Left lung (tissue), 10 donors: ENCODE data around the gene CHAD. TPM values are rescaled to one million over a fixed set of nuclear protein-coding genes. Genes with fewer than 3 reads are reported as not detected.
A peak's percentile ranks its signal among the peaks of the same experiment; 100 is the strongest.

ENCODE experiments used
- ATAC-seq: fragments of 200-7000 bp; cut with Tn5 transposase; one replicate; pipeline ENCODE4 v1.9.1; 2020; ENCODE audit warnings: moderate library complexity
- DNase-seq, 4 donors: peaks; one replicate each; pipeline ENCODE4 v3.0.0-alpha.2; 2013 to 2020
- H3K27ac ChIP-seq, 2 donors: fragments of 200-600 bp; sonication (generic) in 1 of 2; one replicate each; pipeline versions ENCODE4 v1.5.0 to v1.8.0; 2020 to 2021
- H3K27me3 ChIP-seq, 2 donors: fragments of 200-600 bp; sonication (generic) in 1 of 2; one replicate each; pipeline versions ENCODE4 v1.5.0 to v1.8.0; 2020 to 2021
- H3K36me3 ChIP-seq, 2 donors: fragments of 200-600 bp; sonication (generic) in 1 of 2; one replicate each; pipeline versions ENCODE4 v1.5.0 to v1.8.0; 2020 to 2021
- H3K4me1 ChIP-seq, 2 donors: fragments of 200-600 bp; one replicate each; pipeline ENCODE4 v1.8.0; 2021
- H3K4me3 ChIP-seq, 2 donors: fragments of 200-600 bp; sonication (generic) in 1 of 2; one replicate each; pipeline versions ENCODE4 v1.5.0 to v1.8.0; 2020 to 2021; ENCODE audit warnings: mild to moderate bottlenecking in 1 of 2
- H3K9me3 ChIP-seq, 2 donors: fragments of 200-600 bp; sonication (generic) in 1 of 2; one replicate each; pipeline versions ENCODE4 v1.5.0 to v1.8.0; 2020 to 2021
- intact Hi-C, 2 donors: fragments of 100-400 bp; cut with DNase I; formaldehyde crosslinking; loops; one replicate each; pipeline versions ENCODE4 v1.11.2 to v1.14.2; 2022
- polyA plus RNA-seq, 6 donors: library from polyadenylated mRNA; unstranded; fragments of 120-200 nt; gene quantifications; one replicate each; pipeline ENCODE4 v1.2.1, GENCODE V29; 2013; ENCODE audit not compliant: insufficient read length in 6 of 6
- total RNA-seq, 2 donors: library from RNA; stranded (reverse); fragmentation: NEBNext Ultra II Directional; extraction: Animal tissue kit (Norgen Biotek cat#: 25700); gene quantifications; one replicate each; pipeline ENCODE4 v1.2.1, GENCODE V29; 2021
- TF ChIP-seq, protein P1 (sequence below), 2 donors: fragments of 200-600 bp; sonication (generic) in 1 of 2; IDR thresholded peaks; one replicate each; pipeline versions ENCODE4 v1.5.0 to v1.8.0; 2021; ENCODE audit warnings: antibody characterized with exemption in 2 of 2
- donor health status: DM: no; HTN: yes; CAD: no.
- donor health status: DM: no; HTN: no; CAD: no.

The CHAD gene
- total and polyA plus RNA-seq, 8 donors, result 0.17 to 9.8 (median 5.2) TPM

DNA sequence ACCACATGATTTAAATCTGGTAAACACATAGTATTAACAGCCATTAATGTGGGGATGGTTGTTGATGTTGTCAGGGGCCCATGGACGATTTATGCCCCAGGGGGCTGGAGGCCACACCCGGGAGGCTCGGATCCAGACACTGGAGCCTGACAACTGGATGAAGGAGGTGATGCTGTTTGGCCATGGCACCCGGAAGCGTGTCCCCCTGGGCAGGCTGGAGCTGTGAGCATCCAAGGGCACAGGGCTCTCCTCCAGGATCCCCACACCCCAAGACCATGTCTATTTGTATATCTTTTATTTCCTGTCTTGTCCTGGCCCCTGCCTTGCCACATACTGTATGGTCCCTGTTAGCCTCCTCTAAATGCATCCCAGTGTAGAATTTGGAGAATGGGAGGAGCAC lies 14.6 kb upstream of the CHAD start:
- ATAC-seq (no peak), DNase-seq (peak in 1 of 4 donors; percentile 44)
- H3K4me3 ChIP-seq, result no peak overlapping the region
- intact Hi-C loops, result no loop called here
- no peak overlapping the region for H3K27ac ChIP-seq
- H3K9me3 ChIP-seq, result no peaks in the 10 kb centered on the region
- TF ChIP-seq, protein P1, sequence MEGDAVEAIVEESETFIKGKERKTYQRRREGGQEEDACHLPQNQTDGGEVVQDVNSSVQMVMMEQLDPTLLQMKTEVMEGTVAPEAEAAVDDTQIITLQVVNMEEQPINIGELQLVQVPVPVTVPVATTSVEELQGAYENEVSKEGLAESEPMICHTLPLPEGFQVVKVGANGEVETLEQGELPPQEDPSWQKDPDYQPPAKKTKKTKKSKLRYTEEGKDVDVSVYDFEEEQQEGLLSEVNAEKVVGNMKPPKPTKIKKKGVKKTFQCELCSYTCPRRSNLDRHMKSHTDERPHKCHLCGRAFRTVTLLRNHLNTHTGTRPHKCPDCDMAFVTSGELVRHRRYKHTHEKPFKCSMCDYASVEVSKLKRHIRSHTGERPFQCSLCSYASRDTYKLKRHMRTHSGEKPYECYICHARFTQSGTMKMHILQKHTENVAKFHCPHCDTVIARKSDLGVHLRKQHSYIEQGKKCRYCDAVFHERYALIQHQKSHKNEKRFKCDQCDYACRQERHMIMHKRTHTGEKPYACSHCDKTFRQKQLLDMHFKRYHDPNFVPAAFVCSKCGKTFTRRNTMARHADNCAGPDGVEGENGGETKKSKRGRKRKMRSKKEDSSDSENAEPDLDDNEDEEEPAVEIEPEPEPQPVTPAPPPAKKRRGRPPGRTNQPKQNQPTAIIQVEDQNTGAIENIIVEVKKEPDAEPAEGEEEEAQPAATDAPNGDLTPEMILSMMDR (IDR thresholded peaks at IDR 0.05), result no peak
- peaks cover 0 to 46% of the 10 kb centered on the region in 2 donors for H3K36me3 ChIP-seq
- H3K27me3 ChIP-seq, result no peaks in the 10 kb centered on the region
- peaks cover 4 to 40% of the 10 kb centered on the region in 2 donors for H3K4me1 ChIP-seq

DNA sequence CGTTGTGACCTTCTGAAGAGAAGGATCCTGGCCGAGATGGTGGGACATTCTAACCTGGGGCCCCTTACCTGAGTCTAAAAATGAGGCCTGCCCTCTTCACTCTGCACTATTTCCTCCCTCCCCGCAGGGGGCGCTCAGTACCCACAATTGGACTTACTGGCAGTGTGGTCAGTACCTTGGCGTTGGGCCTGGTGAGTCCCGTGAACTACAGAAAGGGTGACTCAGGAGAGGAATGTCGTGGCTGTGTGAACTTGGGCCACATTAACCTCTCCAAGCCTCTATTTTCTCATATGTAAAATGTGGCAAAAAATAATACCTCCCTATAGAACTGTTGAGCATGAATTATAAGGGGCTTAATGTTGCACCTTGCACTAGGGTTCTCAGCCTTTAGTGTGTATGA lies 13.8 kb upstream of the CHAD start:
- ATAC-seq (peak; percentile 74), DNase-seq (peak; percentile 61 to 92 (median 89))
- Histone ChIP-seq H3K9me3 (no peaks in the 10 kb centered on the region), H3K36me3 (peaks cover 0 to 41% of the 10 kb centered on the region in 2 donors), H3K4me1 (peaks cover 7 to 46% of the 10 kb centered on the region in 2 donors), H3K4me3 (no peak overlapping the region), H3K27ac (peak overlapping the region; percentile 24 to 69), H3K27me3 (no peaks in the 10 kb centered on the region)
- intact Hi-C loops, result no loop called here
- TF ChIP-seq, protein P1 (IDR thresholded peaks at IDR 0.05), result peak; percentile 74 to 78

DNA sequence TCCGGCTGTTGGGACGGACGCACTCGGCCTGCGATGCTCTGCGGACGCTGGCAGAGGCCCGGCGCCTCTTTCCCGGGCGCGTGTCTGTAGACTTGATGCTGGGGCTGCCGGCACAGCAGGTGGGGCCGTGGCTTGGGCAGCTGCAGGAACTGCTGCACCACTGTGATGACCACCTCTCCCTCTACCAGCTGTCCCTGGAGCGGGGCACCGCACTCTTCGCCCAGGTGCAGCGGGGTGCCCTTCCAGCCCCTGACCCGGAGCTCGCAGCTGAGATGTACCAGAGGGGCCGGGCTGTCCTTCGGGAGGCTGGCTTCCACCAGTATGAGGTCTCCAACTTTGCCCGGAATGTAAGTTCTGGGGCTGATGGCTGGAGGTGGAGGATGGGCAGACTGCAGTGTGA lies 13.4 kb upstream of the CHAD start:
- ATAC-seq (no peak), DNase-seq (peak in 1 of 4 donors; percentile 80)
- Histone ChIP-seq H3K36me3 (peaks cover 0 to 39% of the 10 kb centered on the region in 2 donors), H3K9me3 (no peaks in the 10 kb centered on the region), H3K4me3 (no peak overlapping the region), H3K4me1 (peaks cover 7 to 46% of the 10 kb centered on the region in 2 donors), H3K27ac (no peak overlapping the region), H3K27me3 (no peaks in the 10 kb centered on the region)
- intact Hi-C loops, result no loop called here
- TF ChIP-seq, protein P1 (IDR thresholded peaks at IDR 0.05), result no peak

DNA sequence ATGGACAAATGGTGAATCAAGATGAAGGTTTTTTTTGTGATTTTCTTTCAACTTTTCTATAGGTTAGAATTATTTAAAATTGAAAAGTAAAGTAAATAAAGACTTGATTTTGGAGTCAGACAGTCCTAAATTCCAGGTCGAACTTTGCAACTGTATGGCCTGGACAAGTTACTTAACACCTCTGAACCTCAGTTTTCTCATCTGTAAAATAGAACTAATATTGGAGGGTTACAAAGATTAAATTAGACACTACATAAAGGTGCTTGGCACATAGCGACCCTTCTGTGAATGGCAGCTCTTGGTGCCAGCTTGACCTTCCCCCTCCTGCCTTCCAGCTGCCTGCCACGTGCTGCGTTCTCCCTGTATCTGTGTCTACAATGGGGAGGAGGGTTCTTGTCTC lies 13.0 kb upstream of the CHAD start:
- TF ChIP-seq, protein P1 (IDR thresholded peaks at IDR 0.05), result no peak
- no peak overlapping the region for H3K27ac ChIP-seq
- peaks cover 7 to 46% of the 10 kb centered on the region in 2 donors for H3K4me1 ChIP-seq
- peaks cover 0 to 4% of the 10 kb centered on the region in 2 donors for H3K27me3 ChIP-seq
- H3K4me3 ChIP-seq, result no peak overlapping the region
- H3K36me3 ChIP-seq, result peaks cover 0 to 39% of the 10 kb centered on the region in 2 donors
- ATAC-seq (no peak), DNase-seq (no peak)
- no peaks in the 10 kb centered on the region for H3K9me3 ChIP-seq
- intact Hi-C loops, result no loop called here

DNA sequence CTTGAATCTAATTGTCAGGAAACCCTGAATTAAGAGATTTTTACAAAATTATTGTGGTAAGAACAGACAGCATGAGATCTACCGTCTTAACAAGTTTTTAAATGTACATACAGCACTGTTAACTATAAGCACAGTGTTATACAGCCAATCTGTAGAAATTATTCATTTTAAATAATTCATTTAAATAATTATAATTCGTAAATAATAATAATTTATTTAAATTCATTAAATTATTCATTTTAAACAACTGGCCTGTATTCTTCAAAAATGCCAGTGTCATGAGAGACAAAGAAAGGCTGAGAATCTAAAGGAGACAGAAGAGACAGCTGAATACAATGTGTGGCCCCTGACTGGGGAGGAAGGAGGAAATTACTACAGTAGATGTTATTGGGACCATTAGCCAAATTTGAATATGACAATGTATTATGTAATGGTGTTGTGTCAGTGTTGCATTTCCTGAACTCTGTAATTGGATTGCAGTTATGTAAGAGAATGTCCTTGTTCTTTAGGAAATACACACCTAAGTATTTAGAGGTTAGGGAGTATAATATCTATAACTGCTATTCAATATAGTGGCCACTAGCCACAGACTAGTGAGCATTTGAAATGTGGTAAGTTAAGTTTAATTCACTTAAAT lies 12.3 kb upstream of the CHAD start:
- H3K4me1 ChIP-seq, result peaks cover 7 to 46% of the 10 kb centered on the region in 2 donors
- H3K36me3 ChIP-seq, result peaks cover 0 to 37% of the 10 kb centered on the region in 2 donors
- H3K4me3 ChIP-seq, result no peak overlapping the region
- no peak overlapping the region for H3K27ac ChIP-seq
- peaks cover 0 to 10% of the 10 kb centered on the region in 2 donors for H3K27me3 ChIP-seq
- intact Hi-C loops, result no loop called here
- DNase-seq (no peak), ATAC-seq (no peak)
- TF ChIP-seq, protein P1 (IDR thresholded peaks at IDR 0.05), result no peak
- H3K9me3 ChIP-seq, result no peaks in the 10 kb centered on the region
